Measurements from ENCODE around the gene CRYGC.
A peak's percentile ranks its signal among the peaks of the same experiment; 100 is the strongest.
"Not testable (repeated sequence)": the region's sequence is repeated elsewhere in the genome, so short reads cannot be mapped to it uniquely, and the experiment has no call there.

CRYGC gene

GRCh38 chr2:208112273-208112745 is 17.3 kb downstream of the CRYGC start:
- H3K9ac ChIP-seq (ENCODE audit: low read length); H3K9me3 ChIP-seq (ENCODE audit: control insufficient read depth, insufficient read depth, low read depth, low read length); H3K27ac ChIP-seq (ENCODE audit: low read depth, low read length); H3K27me3 ChIP-seq (ENCODE audit: control insufficient read depth, insufficient read depth, low read length); H3K36me3 ChIP-seq (ENCODE audit: control insufficient read depth, insufficient read depth, low read length): not testable (repeated sequence)
- Histone ChIP-seq H3K4me3 (ENCODE audit: low read depth, low read length) (peak overlapping the region; percentile 38; the same call in 1 of the 2 replicates), H3K4me1 (ENCODE audit: control insufficient read depth, insufficient read depth, low read length) (peaks cover 13% of the 10 kb centered on the region)

- no peak overlapping the region for H3K9ac ChIP-seq (ENCODE audit: low read length)
- H3K4me3 ChIP-seq (ENCODE audit: low read depth, low read length): no peak overlapping the region
Measured at GRCh38 chr2:208103616-208104015, 26.0 kb downstream of the CRYGC start.

GRCh38 chr2:208101716-208102631 is 27.7 kb downstream of the CRYGC start:
- Histone ChIP-seq H3K9me3 (ENCODE audit: control insufficient read depth, insufficient read depth, low read depth, low read length) (no peaks in the 10 kb centered on the region), H3K36me3 (ENCODE audit: control insufficient read depth, insufficient read depth, low read length) (no peaks in the 10 kb centered on the region), H3K27me3 (ENCODE audit: control insufficient read depth, insufficient read depth, low read length) (no peaks in the 10 kb centered on the region), H3K4me1 (ENCODE audit: control insufficient read depth, insufficient read depth, low read length) (0 out of 2 replicates have a peak, but pooled peaks cover 7% of the 10 kb centered on the region), H3K27ac (ENCODE audit: low read depth, low read length) (no peak overlapping the region), H3K9ac (ENCODE audit: low read length) (no peak overlapping the region), H3K4me3 (ENCODE audit: low read depth, low read length) (no peak overlapping the region)

More at GRCh38 chr2:208103616-208104015, 26.0 kb downstream of the CRYGC start:
- no peaks in the 10 kb centered on the region for H3K27me3 ChIP-seq (ENCODE audit: control insufficient read depth, insufficient read depth, low read length)
- no peak overlapping the region for H3K27ac ChIP-seq (ENCODE audit: low read depth, low read length)
- no peaks in the 10 kb centered on the region for H3K9me3 ChIP-seq (ENCODE audit: control insufficient read depth, insufficient read depth, low read depth, low read length)
- H3K4me1 ChIP-seq (ENCODE audit: control insufficient read depth, insufficient read depth, low read length): 0 out of 2 replicates have a peak, but pooled peaks cover 7% of the 10 kb centered on the region
- no peaks in the 10 kb centered on the region for H3K36me3 ChIP-seq (ENCODE audit: control insufficient read depth, insufficient read depth, low read length)

GRCh38 chr2:208099682-208100470 is 29.8 kb downstream of the CRYGC start:
- Histone ChIP-seq H3K36me3 (ENCODE audit: control insufficient read depth, insufficient read depth, low read length) (no peaks in the 10 kb centered on the region), H3K9ac (ENCODE audit: low read length) (no peak overlapping the region), H3K4me3 (ENCODE audit: low read depth, low read length) (no peak overlapping the region), H3K27me3 (ENCODE audit: control insufficient read depth, insufficient read depth, low read length) (no peaks in the 10 kb centered on the region), H3K9me3 (ENCODE audit: control insufficient read depth, insufficient read depth, low read depth, low read length) (no peaks in the 10 kb centered on the region), H3K27ac (ENCODE audit: low read depth, low read length) (no peak overlapping the region), H3K4me1 (ENCODE audit: control insufficient read depth, insufficient read depth, low read length) (0 out of 2 replicates have a peak, but pooled peaks cover 7% of the 10 kb centered on the region)

GRCh38 chr2:208098701-208099100 is 30.9 kb downstream of the CRYGC start:
- H3K27me3 ChIP-seq (ENCODE audit: control insufficient read depth, insufficient read depth, low read length); H3K36me3 ChIP-seq (ENCODE audit: control insufficient read depth, insufficient read depth, low read length); H3K9me3 ChIP-seq (ENCODE audit: control insufficient read depth, insufficient read depth, low read depth, low read length); H3K27ac ChIP-seq (ENCODE audit: low read depth, low read length); H3K4me1 ChIP-seq (ENCODE audit: control insufficient read depth, insufficient read depth, low read length); H3K9ac ChIP-seq (ENCODE audit: low read length); H3K4me3 ChIP-seq (ENCODE audit: low read depth, low read length): not testable (repeated sequence)

GRCh38 chr2:208098267-208098666 is 31.4 kb downstream of the CRYGC start:
- H3K27ac ChIP-seq (ENCODE audit: low read depth, low read length): no peak overlapping the region
- H3K27me3 ChIP-seq (ENCODE audit: control insufficient read depth, insufficient read depth, low read length): no peaks in the 10 kb centered on the region
- no peaks in the 10 kb centered on the region for H3K36me3 ChIP-seq (ENCODE audit: control insufficient read depth, insufficient read depth, low read length)
- no peak overlapping the region for H3K9ac ChIP-seq (ENCODE audit: low read length)
- H3K9me3 ChIP-seq (ENCODE audit: control insufficient read depth, insufficient read depth, low read depth, low read length): no peaks in the 10 kb centered on the region
- no peak overlapping the region for H3K4me3 ChIP-seq (ENCODE audit: low read depth, low read length)
- H3K4me1 ChIP-seq (ENCODE audit: control insufficient read depth, insufficient read depth, low read length): 0 out of 2 replicates have a peak, but pooled peaks cover 7% of the 10 kb centered on the region

- 0 out of 2 replicates have a peak, but pooled peaks cover 7% of the 10 kb centered on the region for H3K4me1 ChIP-seq (ENCODE audit: control insufficient read depth, insufficient read depth, low read length)
- H3K27me3 ChIP-seq (ENCODE audit: control insufficient read depth, insufficient read depth, low read length): no peaks in the 10 kb centered on the region
- H3K4me3 ChIP-seq (ENCODE audit: low read depth, low read length): no peak overlapping the region
- H3K9me3 ChIP-seq (ENCODE audit: control insufficient read depth, insufficient read depth, low read depth, low read length): no peaks in the 10 kb centered on the region
- H3K9ac ChIP-seq (ENCODE audit: low read length): no peak overlapping the region
- no peaks in the 10 kb centered on the region for H3K36me3 ChIP-seq (ENCODE audit: control insufficient read depth, insufficient read depth, low read length)
- no peak overlapping the region for H3K27ac ChIP-seq (ENCODE audit: low read depth, low read length)
Measured at GRCh38 chr2:208097801-208098200, 31.8 kb downstream of the CRYGC start.

GRCh38 chr2:208097313-208097712 is 32.3 kb downstream of the CRYGC start:
- no peak overlapping the region for H3K4me3 ChIP-seq (ENCODE audit: low read depth, low read length)
- no peaks in the 10 kb centered on the region for H3K36me3 ChIP-seq (ENCODE audit: control insufficient read depth, insufficient read depth, low read length)
- no peak overlapping the region for H3K27ac ChIP-seq (ENCODE audit: low read depth, low read length)
- H3K9ac ChIP-seq (ENCODE audit: low read length): no peak overlapping the region
- H3K9me3 ChIP-seq (ENCODE audit: control insufficient read depth, insufficient read depth, low read depth, low read length): no peaks in the 10 kb centered on the region
- H3K4me1 ChIP-seq (ENCODE audit: control insufficient read depth, insufficient read depth, low read length): 0 out of 2 replicates have a peak, but pooled peaks cover 7% of the 10 kb centered on the region
- H3K27me3 ChIP-seq (ENCODE audit: control insufficient read depth, insufficient read depth, low read length): no peaks in the 10 kb centered on the region

- Histone ChIP-seq H3K9me3 (ENCODE audit: control insufficient read depth, insufficient read depth, low read depth, low read length) (no peaks in the 10 kb centered on the region), H3K9ac (ENCODE audit: low read length) (no peak overlapping the region), H3K27me3 (ENCODE audit: control insufficient read depth, insufficient read depth, low read length) (no peaks in the 10 kb centered on the region), H3K4me3 (ENCODE audit: low read depth, low read length) (no peak overlapping the region), H3K4me1 (ENCODE audit: control insufficient read depth, insufficient read depth, low read length) (no peaks in the 10 kb centered on the region), H3K27ac (ENCODE audit: low read depth, low read length) (no peak overlapping the region), H3K36me3 (ENCODE audit: control insufficient read depth, insufficient read depth, low read length) (no peaks in the 10 kb centered on the region)
Measured at GRCh38 chr2:208096080-208096479, 33.5 kb downstream of the CRYGC start.

- Histone ChIP-seq H3K4me3 (ENCODE audit: low read depth, low read length) (no peak overlapping the region), H3K36me3 (ENCODE audit: control insufficient read depth, insufficient read depth, low read length) (no peaks in the 10 kb centered on the region)
Measured at GRCh38 chr2:208093128-208093527, 36.5 kb downstream of the CRYGC start.

More at GRCh38 chr2:208093128-208093527, 36.5 kb downstream of the CRYGC start:
- Histone ChIP-seq H3K27ac (ENCODE audit: low read depth, low read length) (no peak overlapping the region), H3K9ac (ENCODE audit: low read length) (no peak overlapping the region), H3K27me3 (ENCODE audit: control insufficient read depth, insufficient read depth, low read length) (no peaks in the 10 kb centered on the region), H3K4me1 (ENCODE audit: control insufficient read depth, insufficient read depth, low read length) (no peaks in the 10 kb centered on the region), H3K9me3 (ENCODE audit: control insufficient read depth, insufficient read depth, low read depth, low read length) (no peaks in the 10 kb centered on the region)

Measured in HUES6 (cell line).